ENCODE data around the gene ZDHHC14. TPM values are rescaled to one million over a fixed set of nuclear protein-coding genes. Genes with fewer than 3 reads are reported as not detected.

The ZDHHC14 gene
- total RNA-seq, 1 experiment from 2014 or later = 1.7 TPM

GRCh38 chr6:157711060-157711459 is 330.1 kb downstream of the ZDHHC14 start:
- H3K27me3 ChIP-seq (ENCODE audit: insufficient read depth, low read length) = no peaks in the 10 kb centered on the region
- no peak overlapping the region for H2AK5ac ChIP-seq (ENCODE audit: insufficient read length, low read length)
- no peak overlapping the region for H3K9ac ChIP-seq (ENCODE audit: extremely low read depth, insufficient read length, low read length)
- peaks cover 3% of the 10 kb centered on the region; the same call in 1 of the 2 replicates for H3K4me1 ChIP-seq (ENCODE audit: insufficient read depth, low read length)
- no peaks in the 10 kb centered on the region for H3K23me2 ChIP-seq (ENCODE audit: insufficient read length, low read depth, low read length, poor library complexity, severe bottlenecking)
- peaks cover 5% of the 10 kb centered on the region; the same call in 1 of the 2 replicates for H3K27me3 Mint-ChIP-seq (ENCODE audit: low read depth)
- DNase-seq = no peak
- no peak overlapping the region for H3K27ac ChIP-seq (ENCODE audit: insufficient read length, low read depth, low read length)
- peaks cover 3 to 11% (median 11%) of the 10 kb centered on the region in 3 experiments for H3K36me3 Mint-ChIP-seq (ENCODE audit: insufficient read depth in 1 of 3, low read depth in 3 of 3)
- no peak overlapping the region for H2BK12ac ChIP-seq (ENCODE audit: insufficient read length, low read depth, low read length)
- no peak overlapping the region for H4K8ac ChIP-seq (replicated peaks; ENCODE audit: insufficient read length, low read depth, low read length)
- H3K27ac Mint-ChIP-seq = no peak overlapping the region
- WGBS (ENCODE audit: extremely low coverage, insufficient read length, low lambda C conversion rate) = no CpG with 5 or more reads among the region's 8 CpGs
- no peak overlapping the region for H3K56ac ChIP-seq (ENCODE audit: insufficient read length, low read depth, low read length)
- no peak overlapping the region for H3K4me2 ChIP-seq (ENCODE audit: insufficient read depth, insufficient read length, low read length)
- H2BK120ac ChIP-seq (ENCODE audit: low read depth, low read length, poor library complexity, severe bottlenecking) = no peak overlapping the region
- H3K79me1 ChIP-seq (ENCODE audit: insufficient read depth, low read depth, low read length, poor library complexity, severe bottlenecking) = no peaks in the 10 kb centered on the region
- no peak for TF ChIP-seq CTCF (conservative IDR thresholded peaks at IDR 0.05)
- no peak overlapping the region for H2AFZ ChIP-seq (ENCODE audit: low read length)
- no peak overlapping the region for H2BK15ac ChIP-seq (ENCODE audit: low read depth, low read length)
- H3K9me3 ChIP-seq (ENCODE audit: control insufficient read depth, low read depth, low read length) = peaks cover 12% of the 10 kb centered on the region
- H2BK20ac ChIP-seq (ENCODE audit: low read depth, low read length, poor library complexity, severe bottlenecking) = no peak overlapping the region
- no peak overlapping the region for H3K23ac ChIP-seq (ENCODE audit: insufficient read length, low read depth, low read length)
- no peak overlapping the region for H3K4me3 Mint-ChIP-seq
- H2BK5ac ChIP-seq (ENCODE audit: insufficient read length, low read length) = no peak overlapping the region
- peaks cover 51 to 62% of the 10 kb centered on the region in 2 experiments for H3K4me1 Mint-ChIP-seq
- H3K9me3 Mint-ChIP-seq = peaks cover 10 to 20% of the 10 kb centered on the region in 2 experiments
- no peaks in the 10 kb centered on the region for H3K79me2 ChIP-seq (ENCODE audit: insufficient read depth, low read length)
- no peak overlapping the region for H3K18ac ChIP-seq (ENCODE audit: insufficient read length, low read depth, low read length)
- H4K91ac ChIP-seq (ENCODE audit: insufficient read length, low read depth, low read length) = no peak overlapping the region
- H3K4ac ChIP-seq (ENCODE audit: low read depth, low read length) = no peak overlapping the region
- H4K5ac ChIP-seq (ENCODE audit: insufficient read length, low read depth, low read length) = no peak overlapping the region
- H3K14ac ChIP-seq (ENCODE audit: insufficient read depth, low read length) = no peak overlapping the region
- H3T11ph ChIP-seq (ENCODE audit: low read length) = no peak overlapping the region
- no peaks in the 10 kb centered on the region for H4K20me1 ChIP-seq (ENCODE audit: control insufficient read depth, insufficient read depth, insufficient read length)

All from H9 (cell line).